ENCODE measurements around the gene HOXA3.

GRCh38 chr7:27062946-27063345 is 89.4 kb downstream of the HOXA3 start:
- no peak for TF ChIP-seq CTCF (IDR thresholded peaks at IDR 0.05)
- no peak for TF ChIP-seq EP300 (IDR thresholded peaks at IDR 0.05)
- TF ChIP-seq POLR2A (IDR thresholded peaks at IDR 0.05), result no peak
- TF ChIP-seq POLR2AphosphoS5 (IDR thresholded peaks at IDR 0.05), result no peak
